ENCODE measurements around the gene FAM240B. TPM values are rescaled to one million over a fixed set of nuclear protein-coding genes. Genes with fewer than 3 reads are reported as not detected.

FAM240B gene
- total RNA-seq, 1 experiment from 2014 or later, result not detected

- DNase-seq (ENCODE audit: low read depth, low spot score), result no peak
- in situ Hi-C loops (cut with HindIII; ENCODE audit: low pct_unique_long_range_greater_than_20kb, low sequenced_read_pairs), result no loop called here
Measured at GRCh38 chr9:38680837-38681445, 39.0 kb downstream of the FAM240B start.

- in situ Hi-C loops (cut with HindIII; ENCODE audit: low pct_unique_long_range_greater_than_20kb, low sequenced_read_pairs), result no loop called here
Measured at GRCh38 chr9:38677660-38678303, 42.2 kb downstream of the FAM240B start.

GRCh38 chr9:38675831-38676230 is 44.1 kb downstream of the FAM240B start:
- in situ Hi-C loops (cut with HindIII; ENCODE audit: low pct_unique_long_range_greater_than_20kb, low sequenced_read_pairs), result no loop called here
- no peak for DNase-seq (ENCODE audit: low read depth, low spot score)

More at GRCh38 chr9:38677660-38678303, 42.2 kb downstream of the FAM240B start:
- DNase-seq (ENCODE audit: low read depth, low spot score), result no peak

DNA sequence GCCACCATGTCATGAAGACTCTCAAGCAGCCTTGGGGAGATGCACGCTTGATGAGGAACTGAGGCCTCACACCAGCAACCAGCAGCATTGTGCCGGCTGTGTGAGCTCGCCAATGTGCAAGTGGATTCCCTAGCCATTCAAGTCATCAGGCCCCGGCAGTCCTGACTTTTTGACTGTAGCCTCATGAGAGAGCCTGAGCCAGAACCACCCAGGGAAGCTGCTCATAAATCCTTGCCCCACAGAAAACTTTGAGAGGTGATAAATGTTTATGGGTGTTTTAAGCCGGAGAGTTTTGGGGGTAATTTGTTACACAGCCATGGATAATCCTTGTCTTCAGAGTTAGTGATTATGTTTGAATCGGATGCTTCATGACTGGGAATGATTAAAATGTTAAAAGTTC is 44.7 kb downstream of the FAM240B start:
- no peak for DNase-seq (ENCODE audit: low read depth, low spot score)
- in situ Hi-C loops (cut with HindIII; ENCODE audit: low pct_unique_long_range_greater_than_20kb, low sequenced_read_pairs), result no loop called here

DNA sequence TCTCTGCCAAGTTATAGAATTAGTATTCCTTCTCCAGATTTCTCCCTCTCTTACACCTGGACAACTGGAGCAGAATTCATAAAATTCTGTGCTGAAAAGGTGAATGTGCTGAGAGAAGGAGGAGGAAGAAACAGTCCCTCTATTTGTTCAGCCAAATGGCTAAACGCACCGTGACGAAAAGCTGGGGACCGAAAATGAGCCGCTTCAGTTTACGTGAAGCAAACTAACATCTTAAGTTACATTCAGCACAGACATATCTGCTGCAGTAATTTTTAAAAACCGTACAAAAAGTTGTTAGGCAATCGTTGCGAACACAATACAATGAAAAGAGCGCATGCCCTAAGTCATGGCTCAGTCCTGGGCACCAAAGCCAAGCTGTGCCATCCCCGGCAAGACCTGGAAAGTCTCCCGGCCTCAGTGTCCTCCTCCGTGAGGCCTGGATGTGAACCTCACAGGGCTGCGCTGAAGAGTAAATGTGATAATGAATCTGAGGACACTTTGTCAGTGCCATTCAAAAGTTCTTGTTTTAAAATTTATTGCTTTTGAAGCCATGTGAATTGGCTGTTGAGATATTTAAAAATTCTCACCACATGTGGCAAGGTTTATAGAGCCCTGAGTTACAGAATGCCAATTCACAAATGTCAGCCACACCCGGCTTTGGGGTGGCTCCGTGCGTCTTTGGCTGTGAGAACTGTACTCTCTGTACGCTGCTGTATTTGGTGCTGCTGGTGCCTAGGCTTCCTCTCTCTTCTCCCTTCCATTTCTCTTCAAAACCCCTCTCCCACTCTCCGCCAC is 46.3 kb downstream of the FAM240B start:
- no peak for DNase-seq (ENCODE audit: low read depth, low spot score)
- in situ Hi-C loops (cut with HindIII; ENCODE audit: low pct_unique_long_range_greater_than_20kb, low sequenced_read_pairs), result no loop called here

DNA sequence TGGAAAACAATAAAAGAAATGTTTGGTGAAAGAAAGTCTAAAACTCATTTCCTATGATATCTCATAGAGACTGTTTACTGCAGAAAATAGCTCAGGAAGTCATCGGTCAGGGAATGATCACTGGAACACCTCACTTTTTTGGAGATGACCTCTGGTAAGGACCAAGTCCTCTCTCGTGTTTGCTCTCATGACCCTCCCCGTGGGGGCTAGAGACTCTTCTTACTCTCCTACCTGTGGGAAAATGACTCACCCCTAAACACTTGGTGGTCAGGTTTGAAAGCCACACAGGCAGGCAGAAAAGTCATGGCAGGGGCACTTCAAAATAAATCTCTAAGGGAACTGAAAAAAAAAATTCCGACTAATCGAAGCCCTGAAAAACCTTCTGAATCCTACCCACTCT is 48.2 kb downstream of the FAM240B start:
- no peak for DNase-seq (ENCODE audit: low read depth, low spot score)
- in situ Hi-C loops (cut with HindIII; ENCODE audit: low pct_unique_long_range_greater_than_20kb, low sequenced_read_pairs), result no loop called here

- no peak for DNase-seq (ENCODE audit: low read depth, low spot score)
- in situ Hi-C loops (cut with HindIII; ENCODE audit: low pct_unique_long_range_greater_than_20kb, low sequenced_read_pairs), result no loop called here
Measured at GRCh38 chr9:38671372-38671731, 48.6 kb downstream of the FAM240B start.

DNA sequence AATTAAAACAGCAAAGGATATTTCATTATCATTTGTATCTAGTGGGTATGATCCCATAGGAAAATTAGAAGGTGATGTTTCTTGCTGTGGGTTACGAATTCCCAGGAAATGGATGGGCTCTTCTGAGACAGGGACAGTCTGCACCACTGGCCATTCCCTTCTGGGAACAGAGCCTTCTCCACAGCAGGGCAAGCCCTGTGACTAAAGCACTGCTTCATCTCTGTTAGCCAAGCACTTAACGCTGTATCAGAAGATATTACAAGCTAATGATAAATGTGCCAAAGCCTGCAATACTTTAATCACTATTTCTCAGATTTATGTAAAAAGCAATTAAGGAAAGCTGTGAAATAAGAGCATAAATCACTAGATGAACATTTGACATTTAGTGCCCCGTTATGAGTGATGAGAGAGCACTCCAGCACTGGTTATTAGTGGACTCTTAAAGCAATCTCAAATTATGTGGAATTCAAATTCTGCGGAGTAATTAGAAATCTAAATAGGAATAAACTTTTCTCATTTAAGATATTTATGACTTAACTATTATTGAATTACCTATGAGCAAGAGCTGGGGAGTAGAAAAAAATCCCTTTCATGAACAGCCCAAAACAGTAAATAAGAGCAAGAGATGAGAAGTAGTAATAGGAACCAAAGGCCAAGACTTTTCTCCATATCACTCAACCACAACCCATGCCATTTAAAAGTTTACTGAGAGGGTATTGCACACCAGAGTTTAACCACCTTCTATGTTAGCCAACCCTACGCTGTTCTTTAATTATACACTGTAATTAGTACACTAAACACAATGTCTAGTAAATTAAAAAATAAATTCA is 49.2 kb downstream of the FAM240B start:
- in situ Hi-C loops (cut with HindIII; ENCODE audit: low pct_unique_long_range_greater_than_20kb, low sequenced_read_pairs), result no loop called here
- no peak for DNase-seq (ENCODE audit: low read depth, low spot score)

DNA sequence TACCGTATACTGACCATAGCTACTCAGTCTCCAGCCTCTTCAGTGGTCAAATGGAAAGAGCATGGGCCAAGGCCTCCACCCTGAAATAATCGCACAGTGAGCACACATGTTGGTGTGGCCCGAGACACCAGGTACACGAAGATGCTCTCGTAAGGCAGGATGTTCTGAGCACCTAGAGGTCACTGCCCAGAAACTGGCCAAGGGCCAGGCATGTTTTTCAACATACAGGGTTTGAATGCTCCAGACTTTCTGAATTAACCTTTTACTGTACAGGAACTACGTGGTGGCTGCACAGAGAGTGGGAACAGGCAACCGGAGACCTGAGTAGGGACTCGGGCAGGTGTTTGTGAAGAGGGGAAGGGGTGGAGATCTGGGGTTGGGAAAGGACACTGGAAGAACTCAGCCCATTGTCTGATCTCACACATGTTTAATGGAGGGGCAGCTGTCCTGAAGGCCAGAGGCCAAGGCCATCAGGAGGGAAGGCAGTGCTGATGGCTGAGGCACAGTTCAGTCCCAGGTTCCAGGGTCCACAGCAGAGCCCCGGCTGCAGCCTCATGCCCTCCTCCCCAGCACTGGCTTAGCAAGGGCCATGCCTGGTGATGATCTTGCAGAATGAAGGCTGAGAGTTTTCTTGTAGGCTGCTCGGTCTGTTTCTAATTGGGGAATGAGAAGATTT is 51.0 kb downstream of the FAM240B start:
- DNase-seq (ENCODE audit: low read depth, low spot score), result no peak
- in situ Hi-C loops (cut with HindIII; ENCODE audit: low pct_unique_long_range_greater_than_20kb, low sequenced_read_pairs), result no loop called here

DNA sequence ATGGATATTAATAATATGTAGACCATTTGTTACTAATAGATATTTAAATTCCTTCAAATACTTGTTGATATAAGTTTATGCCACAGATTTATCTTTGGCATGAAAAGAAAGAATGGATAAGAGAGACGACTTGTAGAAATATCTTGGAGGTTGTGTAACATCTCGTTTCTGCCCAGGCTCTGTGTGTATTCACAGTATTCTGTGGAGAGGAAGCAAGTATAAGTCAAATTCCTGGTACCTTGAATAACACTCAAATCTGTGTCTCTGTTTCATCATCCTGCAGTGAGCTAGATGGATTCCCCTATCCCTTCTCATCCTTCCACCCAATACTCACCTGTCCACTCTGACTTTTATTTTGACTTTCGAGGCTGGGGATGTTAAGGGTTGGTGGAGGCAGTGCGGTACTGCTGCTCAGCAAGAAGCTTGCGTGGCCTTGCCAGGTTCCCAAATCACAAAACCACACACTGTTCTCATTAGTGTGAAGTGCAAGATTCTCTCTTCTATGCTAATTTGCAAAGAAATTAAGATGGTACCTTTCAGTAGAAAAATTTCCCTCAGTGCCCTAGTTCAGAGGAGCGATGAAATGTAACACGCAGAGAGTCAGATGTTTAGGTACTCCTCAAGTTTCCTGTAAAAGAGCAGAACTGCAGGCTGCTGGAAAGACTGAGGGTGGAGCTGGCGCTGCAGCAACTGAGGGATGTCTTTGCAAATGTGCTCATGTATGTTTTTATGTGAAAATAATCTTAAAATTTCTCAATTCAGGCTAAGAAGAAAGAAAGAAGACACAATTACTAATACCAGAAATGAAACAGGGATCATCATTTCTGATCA is 57.0 kb downstream of the FAM240B start:
- DNase-seq (ENCODE audit: low read depth, low spot score), result no peak
- in situ Hi-C loops (cut with HindIII; ENCODE audit: low pct_unique_long_range_greater_than_20kb, low sequenced_read_pairs), result no loop called here

GRCh38 chr9:38659538-38659937 is 60.4 kb downstream of the FAM240B start:
- no peak for DNase-seq (ENCODE audit: low read depth, low spot score)
- in situ Hi-C loops (cut with HindIII; ENCODE audit: low pct_unique_long_range_greater_than_20kb, low sequenced_read_pairs), result no loop called here

GRCh38 chr9:38656896-38657295 is 63.0 kb downstream of the FAM240B start:
- DNase-seq (ENCODE audit: low read depth, low spot score), result no peak
- in situ Hi-C loops (cut with HindIII; ENCODE audit: low pct_unique_long_range_greater_than_20kb, low sequenced_read_pairs), result no loop called here

DNA sequence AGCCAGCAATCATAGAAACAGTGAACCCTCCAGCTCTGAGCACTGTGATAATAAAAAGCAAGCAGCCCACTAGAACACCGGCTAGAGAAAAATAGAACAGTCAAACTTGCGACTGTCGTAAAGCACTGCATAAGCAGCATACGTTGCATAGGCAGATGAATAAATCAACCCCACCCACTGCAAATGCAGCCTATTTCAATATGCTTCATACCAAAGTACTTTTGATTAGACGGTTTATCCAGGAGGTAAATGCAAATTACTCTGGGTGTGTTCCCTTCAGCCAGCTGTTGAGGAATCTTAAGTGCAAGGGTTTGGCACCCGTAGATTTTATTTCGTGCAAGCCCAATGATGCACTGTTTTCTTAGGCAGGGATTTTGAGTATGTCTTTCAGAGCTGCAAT is 67.4 kb downstream of the FAM240B start:
- in situ Hi-C loops (cut with HindIII; ENCODE audit: low pct_unique_long_range_greater_than_20kb, low sequenced_read_pairs), result no loop called here
- no peak for DNase-seq (ENCODE audit: low read depth, low spot score)

- in situ Hi-C loops (cut with HindIII; ENCODE audit: low pct_unique_long_range_greater_than_20kb, low sequenced_read_pairs), result no loop called here
- DNase-seq (ENCODE audit: low read depth, low spot score), result no peak
Measured at GRCh38 chr9:38652044-38652443, 67.9 kb downstream of the FAM240B start.

DNA sequence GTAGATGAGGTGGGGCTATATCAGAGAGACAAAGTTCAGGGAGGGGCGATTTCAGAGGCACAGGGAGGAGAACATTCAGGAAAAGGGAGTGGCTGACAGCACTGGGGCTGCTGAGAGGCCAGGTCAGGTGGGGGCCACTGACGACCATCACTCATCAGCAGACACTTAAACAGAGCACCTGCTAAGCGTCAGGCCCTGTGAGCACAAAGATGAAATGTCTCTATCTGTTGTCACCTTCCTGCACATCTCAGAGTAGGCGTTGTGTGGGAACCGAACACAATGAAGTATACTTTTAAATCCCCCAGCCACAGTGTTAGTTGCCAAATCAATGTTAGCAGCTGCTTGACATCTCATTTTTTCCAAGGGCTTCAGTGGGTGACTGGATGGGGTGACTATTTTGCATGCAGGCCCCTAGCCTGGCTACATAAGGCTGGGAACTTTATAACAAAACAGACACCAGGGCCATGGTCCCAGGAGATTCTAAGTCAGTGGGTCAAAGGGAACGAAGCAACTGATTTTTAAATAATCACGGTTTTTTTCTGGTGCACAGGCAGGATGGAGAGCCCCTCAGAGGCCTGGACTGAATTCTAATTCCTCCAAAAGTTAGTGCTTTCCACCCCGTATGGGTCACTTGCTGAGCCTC is 68.4 kb downstream of the FAM240B start:
- in situ Hi-C loops (cut with HindIII; ENCODE audit: low pct_unique_long_range_greater_than_20kb, low sequenced_read_pairs), result no loop called here

DNA sequence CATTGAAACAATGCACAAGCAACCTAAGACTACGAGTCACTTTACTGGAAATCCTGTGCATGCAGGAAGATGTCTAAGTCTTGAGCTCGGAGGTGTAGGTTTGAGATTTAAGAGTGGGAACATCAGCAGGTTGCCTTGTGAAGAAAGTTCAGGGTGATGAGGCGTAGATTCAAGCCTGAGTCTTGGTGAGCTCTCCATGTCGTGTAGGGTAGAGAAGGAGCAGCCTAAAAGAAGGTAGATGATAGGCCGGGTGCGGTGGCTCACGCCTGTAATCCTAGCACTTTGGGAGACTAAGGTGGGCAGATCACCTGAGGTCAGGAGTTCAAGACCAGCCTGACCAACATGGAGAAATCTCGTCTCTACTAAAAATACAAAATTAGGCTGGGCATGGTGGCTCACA is 69.4 kb downstream of the FAM240B start:
- no peak for DNase-seq (ENCODE audit: low read depth, low spot score)
- in situ Hi-C loops (cut with HindIII; ENCODE audit: low pct_unique_long_range_greater_than_20kb, low sequenced_read_pairs), result no loop called here

More for the DNA sequence above, 68.4 kb downstream of the FAM240B start:
- no peak for DNase-seq (ENCODE audit: low read depth, low spot score)
